Inflammatory macrophage treated with lipopolysaccharide for 1 hour (primary cell): ENCODE data around the gene HOXA2.
A peak's percentile ranks its signal among the peaks of the same experiment; 100 is the strongest.

Source experiments
- DNase-seq, 2 donors: peaks; one replicate each; pipeline ENCODE4 v3.0.0-alpha.2; 2020 to 2022

HOXA2 gene

GRCh38 chr7:27102581-27103442 is at the start of gene HOXA2:
Gene HOXA2, minus strand, starts transcription at chr7:27102683. Its CDS starts 183 bp downstream, at chr7:27102500.
- DNase-seq: no peak

GRCh38 chr7:27151341-27151930 is 49.0 kb upstream of the HOXA2 start:
- no peak for DNase-seq

DNA sequence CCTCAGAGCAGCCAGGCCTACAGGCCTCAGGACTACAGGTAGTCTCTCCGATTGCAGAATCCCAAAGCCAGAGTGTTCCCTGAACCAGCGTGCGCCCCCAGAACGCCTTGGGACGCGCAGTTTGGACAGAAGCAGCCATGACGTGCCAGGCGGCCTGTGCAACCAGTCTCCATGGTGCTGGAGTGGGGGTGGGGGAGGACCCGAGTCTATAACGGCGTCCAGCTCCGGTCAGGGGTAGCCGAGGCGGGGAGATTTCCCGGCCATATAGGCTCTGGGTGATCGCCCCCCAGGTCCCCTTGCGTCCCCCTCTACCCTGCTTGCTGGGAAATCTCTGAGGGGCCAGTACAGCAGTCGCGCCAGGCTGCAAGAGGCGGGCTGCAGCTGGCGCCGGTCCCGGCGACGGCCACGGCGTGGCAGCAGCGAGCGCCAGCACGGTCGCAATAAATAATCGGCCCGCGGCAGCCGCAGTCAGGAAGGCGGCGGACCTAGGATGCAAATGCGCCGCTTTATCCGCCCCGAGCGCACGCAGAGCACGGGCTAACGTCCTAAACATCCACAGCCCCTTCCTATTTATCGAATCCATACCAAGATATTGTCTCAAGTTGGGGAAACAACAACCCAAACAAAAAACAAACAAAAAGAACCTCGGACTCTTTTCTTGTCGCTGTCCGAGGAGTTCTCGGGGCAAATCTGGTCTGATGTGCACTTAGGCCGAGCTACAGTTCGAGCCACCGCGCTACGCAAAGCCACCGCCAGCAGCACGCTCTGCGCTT is 48.3 kb upstream of the HOXA2 start:
- peak; percentile 46 to 73 for DNase-seq

DNA sequence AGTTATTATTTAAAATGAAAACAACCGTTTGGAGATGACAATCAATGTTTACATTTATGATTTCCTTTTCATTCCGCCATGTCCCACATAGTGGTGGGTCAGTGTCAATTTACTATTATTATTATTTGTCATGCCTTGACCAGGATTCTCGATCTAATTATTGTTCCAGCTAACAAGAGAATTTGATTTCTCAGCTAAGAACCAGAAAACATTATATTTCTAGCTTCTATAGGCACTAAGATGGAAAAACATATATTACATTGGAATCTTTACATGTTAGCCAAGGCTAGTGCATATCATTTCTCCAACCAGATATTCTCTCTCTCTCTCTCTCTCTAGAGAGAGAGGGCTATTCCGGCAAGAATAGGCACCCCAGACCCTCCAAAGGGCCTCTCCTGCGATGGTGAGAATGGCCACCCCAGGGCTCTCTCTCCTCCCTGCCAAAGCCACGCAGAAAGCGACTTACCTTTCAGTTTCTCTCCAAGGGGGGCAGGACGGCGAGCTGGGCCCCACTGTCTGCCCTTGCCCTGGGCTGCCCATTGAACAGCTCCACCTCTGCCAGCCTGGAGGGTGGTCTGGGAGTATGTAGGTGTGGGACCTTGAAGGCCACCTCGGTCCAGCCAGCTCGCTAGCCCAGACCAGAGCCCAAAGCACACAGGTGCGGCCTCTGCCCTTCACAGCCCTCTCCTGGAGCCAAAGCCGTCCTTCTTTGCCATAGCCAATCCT is 47.5 kb upstream of the HOXA2 start:
- DNase-seq: no peak

DNA sequence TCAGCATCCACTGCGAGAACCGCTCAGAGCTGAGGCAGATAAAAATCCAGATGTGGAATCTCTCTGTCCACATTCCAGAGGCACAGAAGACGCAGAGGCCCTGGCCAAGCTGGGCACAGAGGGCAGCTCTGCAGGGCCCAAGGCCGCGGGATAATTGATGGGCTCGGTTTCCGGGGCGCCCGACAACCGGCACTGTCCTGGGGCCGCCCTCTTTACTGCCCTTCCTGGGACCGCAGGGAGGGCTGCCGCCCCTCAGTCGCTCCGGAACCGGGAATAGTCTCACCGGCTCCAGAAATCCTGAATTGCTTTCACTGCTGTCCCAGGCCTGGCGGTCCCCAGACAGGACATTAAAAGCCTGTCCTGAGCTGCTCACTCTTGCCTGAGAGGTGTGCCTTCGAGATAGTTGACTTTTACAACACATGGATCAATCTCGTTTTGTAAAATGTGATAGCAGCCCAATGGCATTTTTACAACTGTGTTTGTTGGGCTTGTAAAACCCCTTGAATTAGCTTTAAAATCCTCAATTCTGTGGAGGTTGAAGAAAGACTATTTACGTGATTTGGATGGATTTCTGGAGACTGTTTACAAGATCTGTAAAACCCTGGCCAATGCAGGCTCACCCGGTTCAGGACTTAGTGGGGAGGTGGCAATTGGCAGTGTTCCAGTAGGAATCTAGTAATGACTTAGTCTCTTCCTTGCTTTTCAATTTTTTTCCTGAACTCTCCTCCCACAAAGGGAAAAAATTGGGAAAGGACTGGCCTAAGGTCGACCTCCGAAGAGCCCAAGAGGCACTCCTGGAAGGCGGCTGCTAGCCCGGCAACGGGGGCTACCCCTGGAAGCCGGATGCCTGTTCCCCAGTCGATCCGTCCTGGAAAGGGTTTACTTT is 46.5 kb upstream of the HOXA2 start:
- no peak for DNase-seq

DNA sequence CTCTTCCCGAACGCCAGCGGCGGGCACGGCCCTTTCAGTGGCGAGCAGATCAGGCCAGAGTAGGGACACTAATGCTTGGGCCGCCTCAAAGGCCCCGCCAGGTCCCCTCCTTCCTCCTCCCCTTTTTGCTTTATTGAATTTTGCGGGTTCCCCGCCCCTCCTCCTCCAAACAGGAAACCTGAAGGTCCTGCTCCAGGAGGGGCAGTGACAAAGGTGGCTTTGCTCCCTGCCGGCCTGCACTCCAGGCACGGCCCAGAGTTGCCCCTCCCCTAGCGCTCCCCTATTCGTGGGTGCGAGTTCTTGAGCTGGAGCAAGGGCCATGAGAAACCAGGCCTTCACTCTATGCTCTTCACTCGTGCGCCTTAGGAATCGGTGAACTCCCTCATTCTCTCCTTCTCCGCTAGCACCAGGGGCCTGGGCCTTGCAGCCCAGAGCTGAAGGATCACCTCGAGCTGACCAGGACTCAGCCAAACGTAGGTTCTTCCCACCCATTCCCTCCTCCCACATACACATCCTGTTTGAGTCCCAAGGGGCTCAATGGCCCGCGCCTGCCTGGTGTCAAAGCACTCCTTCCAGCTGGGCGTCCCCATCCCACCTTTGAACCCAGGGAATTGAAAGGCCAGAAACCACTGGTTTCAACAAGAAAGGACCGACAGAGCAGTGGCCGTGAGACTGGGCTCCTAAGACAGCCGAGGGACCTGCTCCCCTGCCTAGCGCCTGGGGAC is 45.7 kb upstream of the HOXA2 start:
- DNase-seq: no peak

GRCh38 chr7:27147199-27148030 is 44.9 kb upstream of the HOXA2 start, which contains the start of gene HOXA6:
Gene HOXA6, minus strand, starts transcription at chr7:27147774. Its CDS starts 25 bp downstream, at chr7:27147749.
- no peak for DNase-seq

- no peak for DNase-seq
Measured at GRCh38 chr7:27146491-27147198, 44.2 kb upstream of the HOXA2 start.

GRCh38 chr7:27145914-27146412 is 43.5 kb upstream of the HOXA2 start:
- DNase-seq: no peak

GRCh38 chr7:27145165-27145913 is 42.9 kb upstream of the HOXA2 start:
- no peak for DNase-seq

DNA sequence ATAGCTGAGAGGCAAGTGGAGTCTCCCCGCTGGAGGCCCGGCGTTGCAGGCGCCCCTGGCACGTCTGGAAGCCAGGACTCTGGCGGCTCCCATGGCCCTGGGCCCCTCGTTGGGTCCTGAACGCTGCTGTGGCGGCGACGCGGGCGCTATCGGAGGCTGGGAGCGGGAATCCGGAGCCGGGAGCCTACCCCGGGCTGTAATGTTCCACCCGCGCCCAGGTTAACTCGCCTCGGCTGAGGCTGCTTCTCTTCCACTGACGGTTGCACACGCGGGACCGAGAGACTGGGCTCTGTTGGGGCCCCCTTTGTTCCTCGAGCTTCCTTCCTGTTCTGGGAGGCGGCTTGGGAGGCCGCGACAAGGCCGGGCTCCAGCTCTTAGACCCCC is 42.3 kb upstream of the HOXA2 start:
- DNase-seq: no peak

DNA sequence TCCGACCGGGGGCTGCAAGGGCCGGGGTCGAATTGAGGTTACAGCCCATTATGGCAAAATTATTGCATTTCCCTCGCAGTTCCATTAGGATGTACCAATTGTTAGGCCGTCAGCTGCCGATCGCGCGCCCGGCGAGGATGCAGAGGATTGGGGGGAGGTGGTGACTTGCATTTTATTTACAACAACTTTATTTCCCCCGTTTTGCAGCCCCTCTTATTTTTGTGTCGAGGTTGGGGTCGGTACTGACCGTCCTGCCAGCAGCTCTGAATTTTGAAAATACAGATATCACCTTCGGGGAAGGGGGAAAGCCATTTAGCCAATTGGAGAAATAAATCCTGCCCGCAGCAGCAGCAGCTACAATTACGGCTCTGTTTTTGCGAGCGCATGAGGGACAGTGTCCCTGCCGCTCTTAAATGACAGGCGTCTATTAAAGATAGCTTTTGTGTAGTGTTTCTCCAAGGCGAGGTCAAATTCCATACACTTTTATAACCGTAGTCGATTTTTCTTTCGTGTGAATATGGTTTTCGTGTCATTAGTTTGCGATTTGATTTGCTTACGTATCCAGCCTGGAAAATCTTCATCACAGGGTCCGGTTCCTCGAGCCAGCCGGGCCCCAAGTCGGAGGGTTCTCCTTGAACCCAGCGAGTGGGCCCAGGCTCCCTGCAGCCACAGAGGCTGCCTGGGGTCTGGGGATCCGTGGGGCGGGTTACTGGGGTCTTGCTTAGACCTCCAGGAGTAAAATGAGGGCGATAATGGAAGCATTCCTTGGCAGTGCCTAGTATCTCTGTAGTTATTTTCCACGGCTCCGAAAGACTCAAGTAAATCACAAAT is 41.7 kb upstream of the HOXA2 start:
- DNase-seq: no peak

DNA sequence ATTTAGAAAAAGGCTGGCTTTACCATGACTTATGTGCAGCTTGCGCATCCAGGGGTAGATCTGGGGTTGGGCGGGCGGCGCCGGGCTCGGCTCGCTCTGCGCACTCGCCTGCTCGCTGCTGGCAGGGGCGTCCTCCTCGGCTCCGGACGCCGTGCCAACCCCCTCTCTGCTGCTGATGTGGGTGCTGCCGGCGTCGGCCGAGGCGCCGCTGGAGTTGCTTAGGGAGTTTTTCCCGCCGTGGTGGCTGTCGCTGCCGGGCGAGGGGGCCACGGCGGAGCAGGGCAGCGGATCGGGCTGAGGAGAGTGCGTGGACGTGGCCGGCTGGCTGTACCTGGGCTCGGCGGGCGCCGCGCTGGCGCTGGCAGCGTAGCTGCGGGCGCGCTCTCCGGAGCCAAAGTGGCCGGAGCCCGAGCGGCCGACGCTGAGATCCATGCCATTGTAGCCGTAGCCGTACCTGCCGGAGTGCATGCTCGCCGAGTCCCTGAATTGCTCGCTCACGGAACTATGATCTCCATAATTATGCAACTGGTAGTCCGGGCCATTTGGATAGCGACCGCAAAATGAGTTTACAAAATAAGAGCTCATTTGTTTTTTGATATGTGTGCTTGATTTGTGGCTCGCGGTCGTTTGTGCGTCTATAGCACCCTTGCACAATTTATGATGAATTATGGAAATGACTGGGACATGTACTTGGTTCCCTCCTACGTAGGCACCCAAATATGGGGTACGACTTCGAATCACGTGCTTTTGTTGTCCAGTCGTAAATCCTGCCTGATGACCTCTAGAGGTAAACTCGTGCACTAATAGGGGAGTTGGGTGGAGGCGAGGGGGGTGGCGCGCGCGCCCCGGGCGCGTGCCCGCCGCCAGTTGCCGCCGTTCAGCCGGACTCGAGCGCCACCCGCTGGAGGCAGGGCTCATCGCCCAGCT is 40.8 kb upstream of the HOXA2 start, which contains the start of gene HOXA5:
Gene HOXA5 (minus strand): TSS at position 659 of the 927 bp plus-strand sequence. CDS start 74 bp downstream, at position 585.
- peak; percentile 32 to 60 for DNase-seq

DNA sequence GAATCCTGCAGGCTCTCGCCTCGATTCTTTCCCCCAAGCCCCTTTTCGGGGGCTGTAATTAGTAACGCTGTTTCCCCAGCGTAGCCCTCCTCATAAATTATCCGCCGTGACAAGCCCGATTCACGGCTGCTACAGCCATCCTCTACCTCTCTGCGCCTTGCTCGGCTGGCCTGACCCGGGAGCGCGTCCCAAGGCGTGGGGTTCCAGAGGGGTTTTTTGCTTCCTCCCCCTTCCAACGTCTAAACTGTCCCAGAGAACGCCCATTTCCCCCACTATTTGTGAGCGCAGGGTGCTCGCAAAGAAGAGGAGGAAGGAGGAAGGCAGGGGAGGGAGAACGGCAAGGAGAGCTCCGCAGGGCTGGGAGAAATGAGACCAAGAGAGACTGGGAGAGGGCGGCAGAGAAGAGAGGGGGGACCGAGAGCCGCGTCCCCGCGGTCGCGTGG is 40.1 kb upstream of the HOXA2 start:
- DNase-seq: no peak

DNA sequence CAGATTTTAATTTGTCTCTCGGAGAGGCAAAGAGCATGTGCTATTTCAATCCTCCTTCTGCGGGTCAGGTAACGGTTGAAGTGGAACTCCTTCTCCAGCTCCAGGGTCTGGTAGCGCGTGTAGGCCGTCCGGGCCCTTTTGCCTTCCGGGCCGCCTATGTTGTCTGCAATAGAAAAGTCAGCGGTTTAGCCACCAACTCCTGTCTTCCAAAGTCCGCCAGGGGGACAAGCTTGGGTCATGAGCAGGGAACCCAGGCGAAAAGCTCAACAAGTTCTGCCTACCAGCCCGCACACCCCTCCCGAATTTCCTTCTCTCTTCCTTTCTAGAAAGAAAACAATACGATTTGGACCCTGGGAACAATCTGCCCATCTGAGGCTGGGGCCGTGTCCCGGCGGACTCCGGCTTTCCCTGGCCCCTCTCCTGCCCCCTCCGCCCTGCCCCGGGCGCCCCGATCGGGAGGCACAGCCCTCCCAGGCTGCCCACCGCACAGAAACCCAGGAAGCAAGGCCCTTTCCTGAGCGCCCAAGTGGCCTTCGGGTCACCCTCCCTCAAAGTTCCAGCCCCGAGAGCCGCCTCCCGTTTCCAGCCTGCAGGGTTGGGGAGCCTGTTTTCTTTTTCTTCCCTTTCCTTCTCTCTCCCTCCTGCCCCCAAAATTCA is 39.6 kb upstream of the HOXA2 start:
- no peak for DNase-seq
